SJCRH30 (cell line): ENCODE data around the gene PEPD. TPM values are rescaled to one million over a fixed set of nuclear protein-coding genes. Genes with fewer than 3 reads are reported as not detected.

ENCODE experiments used
- DNase-seq, 2 experiments: peaks; one replicate each; pipeline ENCODE4 v3.0.0-alpha.2; 2015 to 2020
- H3K27ac ChIP-seq: fragments of 250-450 bp; sonication (Bioruptor Pico); 2 replicates; pipeline ENCODE4 v1.5.1; 2020; ENCODE audit warnings: mild to moderate bottlenecking, moderate library complexity
- H3K27me3 ChIP-seq: fragments of 250-450 bp; sonication (Bioruptor Pico); 2 replicates; pipeline ENCODE4 v1.5.1; 2020; ENCODE audit warnings: mild to moderate bottlenecking, moderate library complexity
- H3K36me3 ChIP-seq: fragments of 250-450 bp; sonication (Bioruptor Pico); 2 replicates; pipeline ENCODE4 v1.5.1; 2020; ENCODE audit warnings: mild to moderate bottlenecking, moderate library complexity
- H3K4me1 ChIP-seq: fragments of 250-450 bp; sonication (Bioruptor Pico); 2 replicates; pipeline ENCODE4 v1.5.1; 2020; ENCODE audit warnings: mild to moderate bottlenecking, moderate library complexity
- H3K4me3 ChIP-seq: fragments of 250-450 bp; sonication (Bioruptor Pico); 2 replicates; pipeline ENCODE4 v1.5.1; 2020; ENCODE audit warnings: mild to moderate bottlenecking, moderate library complexity
- H3K9me3 ChIP-seq: fragments of 250-450 bp; sonication (Bioruptor Pico); replicated peaks from 2 replicates; pipeline ENCODE4 v1.5.1; 2020; ENCODE audit warnings: mild to moderate bottlenecking, moderate library complexity
- total RNA-seq: library from RNA; depleted of rRNA; stranded (reverse); fragments of >200 nt; shearing (Covaris generic); gene quantifications from 2 replicates; pipeline ENCODE4 v1.2.3, GENCODE V29; 2014

PEPD gene
- total RNA-seq, 1 experiment from 2014 or later, result 39.5 TPM

DNA sequence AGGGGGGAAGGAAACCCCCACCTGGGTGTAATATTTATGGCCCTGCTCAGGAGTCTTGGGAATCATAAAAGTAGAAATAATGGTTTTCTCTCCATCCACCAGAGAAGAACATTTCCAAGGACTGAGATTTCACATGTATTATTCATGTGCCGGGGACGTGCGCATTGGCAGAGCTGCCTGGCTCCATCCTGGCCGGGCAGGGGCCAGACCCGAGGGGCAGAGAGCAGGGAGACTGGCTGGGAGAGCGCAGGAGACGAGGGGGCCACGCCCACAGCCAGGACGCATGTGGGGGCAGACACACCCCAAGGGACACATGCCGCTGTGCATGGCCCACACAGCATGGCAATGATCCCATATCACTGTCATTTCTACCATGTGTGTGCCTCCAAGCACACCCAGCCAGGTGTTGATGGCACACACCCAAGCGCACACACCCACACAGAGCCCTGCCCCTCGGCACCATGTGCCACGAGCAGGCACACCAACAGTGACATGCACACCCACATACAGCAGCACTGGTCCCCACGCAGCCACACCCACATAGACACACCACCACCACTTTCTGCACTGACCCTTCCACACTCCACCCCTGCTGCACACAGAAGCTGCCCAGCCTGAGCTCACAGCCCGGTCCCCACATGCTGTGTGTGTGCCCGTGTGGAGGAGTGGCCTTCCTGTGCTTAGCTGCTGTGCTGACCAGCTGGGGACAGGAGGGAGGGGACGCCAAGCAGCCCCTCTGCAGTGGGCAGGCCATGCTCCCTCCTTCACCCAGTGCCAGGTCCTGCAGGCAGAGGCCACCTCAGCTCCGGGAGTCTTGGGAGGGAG lies 108.8 kb downstream of the PEPD start:
- peaks cover 8% of the 10 kb centered on the region for H3K4me1 ChIP-seq
- H3K27ac ChIP-seq, result no peak overlapping the region
- no peaks in the 10 kb centered on the region for H3K9me3 ChIP-seq
- H3K4me3 ChIP-seq, result no peak overlapping the region
- no peaks in the 10 kb centered on the region for H3K36me3 ChIP-seq
- no peak for DNase-seq
- no peaks in the 10 kb centered on the region for H3K27me3 ChIP-seq

DNA sequence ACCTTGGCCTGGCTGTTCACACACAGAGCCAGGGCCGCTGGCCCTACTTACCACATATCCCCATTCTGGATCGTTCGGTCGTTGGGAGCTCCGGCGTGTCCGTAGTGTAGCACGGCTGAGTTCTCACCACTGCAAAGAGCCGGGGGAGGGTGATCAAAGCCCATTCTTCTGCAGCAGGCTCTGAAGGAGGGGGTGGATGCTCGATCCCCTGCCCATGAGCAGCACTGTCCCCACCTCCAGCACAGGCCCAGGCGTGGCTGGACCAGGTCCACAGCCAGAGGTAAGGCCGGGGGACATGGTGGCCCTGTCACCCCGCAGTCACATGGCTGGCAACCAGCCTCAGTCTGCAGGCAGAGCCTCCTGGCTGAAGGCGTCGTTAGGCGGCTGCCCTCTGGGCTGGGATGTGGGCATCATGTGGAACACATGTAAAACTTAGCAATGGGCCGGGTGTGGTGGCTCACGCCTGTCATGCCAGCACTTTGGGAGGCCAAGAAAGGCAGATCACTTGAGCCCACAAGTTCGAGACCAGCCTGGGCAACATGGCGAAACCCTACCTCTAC lies 109.9 kb downstream of the PEPD start:
- Histone ChIP-seq H3K27ac (no peak overlapping the region), H3K36me3 (no peaks in the 10 kb centered on the region), H3K27me3 (no peaks in the 10 kb centered on the region), H3K4me1 (peaks cover 4% of the 10 kb centered on the region), H3K9me3 (no peaks in the 10 kb centered on the region), H3K4me3 (no peak overlapping the region)
- no peak for DNase-seq

- Histone ChIP-seq H3K4me1 (no peaks in the 10 kb centered on the region), H3K36me3 (no peaks in the 10 kb centered on the region), H3K9me3 (no peaks in the 10 kb centered on the region), H3K27ac (no peak overlapping the region), H3K27me3 (no peaks in the 10 kb centered on the region), H3K4me3 (no peak overlapping the region)
- peak; percentile 79 to 83 for DNase-seq
Measured at GRCh38 chr19:33410915-33411401, 110.6 kb downstream of the PEPD start.

DNA sequence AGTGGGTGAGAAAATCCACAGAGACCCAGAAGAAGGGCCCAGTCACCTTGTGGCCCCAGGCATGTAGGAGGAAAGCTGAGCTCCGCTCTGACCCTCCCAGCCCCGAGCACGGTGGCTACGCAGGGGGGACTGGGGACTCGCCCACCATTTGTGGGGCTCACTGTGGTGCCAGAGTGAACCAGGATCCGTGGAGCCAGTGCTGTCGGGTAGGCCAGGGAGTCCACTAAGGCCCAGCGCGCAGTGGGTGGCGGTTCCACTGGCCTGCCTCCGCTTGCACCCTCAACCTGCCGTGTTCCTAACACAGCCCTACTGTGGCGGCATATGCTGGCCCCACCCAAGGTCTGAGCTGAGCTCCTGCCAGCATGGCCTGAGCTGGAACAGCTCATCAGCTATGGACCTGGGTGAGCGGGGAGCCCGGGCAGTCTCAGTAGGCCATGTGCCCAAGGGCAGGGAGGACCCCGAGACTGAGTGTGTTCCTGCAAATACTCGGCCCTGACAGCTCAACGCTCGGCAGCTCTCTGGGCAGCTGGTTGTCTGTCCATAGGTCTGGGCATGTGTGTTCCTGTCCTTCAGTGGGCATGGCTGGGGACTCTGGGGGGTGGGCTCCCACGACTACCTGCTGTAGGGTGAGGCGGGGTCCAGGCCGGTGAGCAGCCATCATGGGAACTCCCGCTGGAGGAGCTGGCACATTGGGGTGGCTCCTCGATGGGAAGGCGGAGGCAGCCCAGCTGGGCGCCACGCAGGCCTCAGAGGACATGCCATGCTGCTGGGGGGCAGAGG lies 111.5 kb downstream of the PEPD start:
- no peak for DNase-seq
- no peak overlapping the region for H3K4me3 ChIP-seq
- no peaks in the 10 kb centered on the region for H3K36me3 ChIP-seq
- H3K4me1 ChIP-seq, result no peaks in the 10 kb centered on the region
- no peak overlapping the region for H3K27ac ChIP-seq
- H3K27me3 ChIP-seq, result no peaks in the 10 kb centered on the region
- H3K9me3 ChIP-seq, result no peaks in the 10 kb centered on the region

DNA sequence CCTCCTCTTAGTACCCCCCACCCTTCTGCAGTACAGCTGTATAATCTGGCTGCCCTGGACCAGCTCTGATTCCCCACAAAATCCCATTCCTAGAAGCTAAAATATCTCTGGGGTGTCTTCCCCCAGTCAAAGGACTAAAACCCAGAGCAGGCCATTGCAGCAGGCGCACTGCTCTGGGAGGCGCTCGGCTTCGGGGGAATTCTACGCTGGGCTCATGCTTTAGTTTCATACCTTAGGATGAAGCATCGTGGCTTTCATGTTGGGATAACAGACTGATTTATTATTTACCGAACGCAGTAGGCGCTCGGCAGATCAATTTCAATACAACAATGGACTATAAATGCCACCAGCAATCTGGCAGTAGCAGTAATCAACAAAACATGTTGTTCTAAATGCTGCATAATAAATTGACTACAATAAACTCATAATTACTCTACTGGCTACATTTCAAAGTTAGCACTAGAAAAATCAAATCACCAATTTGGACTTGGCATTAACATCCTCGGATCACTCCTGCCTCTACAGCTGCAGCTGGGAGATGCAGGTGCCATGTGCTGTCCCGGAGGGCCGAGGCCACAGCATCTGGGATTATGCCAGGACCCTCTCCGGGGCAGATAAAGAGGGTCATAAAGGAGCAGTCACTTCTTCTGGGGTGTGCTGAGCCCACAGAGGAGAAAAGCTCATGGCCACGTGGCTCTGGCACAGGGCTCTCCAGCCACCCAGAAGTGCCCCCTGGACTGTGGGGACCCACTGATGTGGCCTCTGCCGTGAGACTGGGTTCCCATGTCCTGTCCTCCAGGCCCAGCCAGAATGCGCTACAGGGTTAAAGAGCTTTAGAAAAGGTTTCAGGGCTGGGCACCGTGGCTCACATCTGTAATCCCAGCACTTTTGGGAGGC lies 112.8 kb downstream of the PEPD start:
- Histone ChIP-seq H3K36me3 (no peaks in the 10 kb centered on the region), H3K9me3 (no peaks in the 10 kb centered on the region), H3K27ac (no peak overlapping the region), H3K4me1 (no peaks in the 10 kb centered on the region), H3K27me3 (no peaks in the 10 kb centered on the region), H3K4me3 (no peak overlapping the region)
- no peak for DNase-seq

GRCh38 chr19:33408116-33408515 lies 113.5 kb downstream of the PEPD start:
- no peak overlapping the region for H3K4me3 ChIP-seq
- H3K27ac ChIP-seq, result no peak overlapping the region
- DNase-seq, result no peak
- no peaks in the 10 kb centered on the region for H3K36me3 ChIP-seq
- no peaks in the 10 kb centered on the region for H3K27me3 ChIP-seq
- H3K4me1 ChIP-seq, result peaks cover 6% of the 10 kb centered on the region; the same call in 1 of the 2 replicates
- H3K9me3 ChIP-seq, result no peaks in the 10 kb centered on the region

DNA sequence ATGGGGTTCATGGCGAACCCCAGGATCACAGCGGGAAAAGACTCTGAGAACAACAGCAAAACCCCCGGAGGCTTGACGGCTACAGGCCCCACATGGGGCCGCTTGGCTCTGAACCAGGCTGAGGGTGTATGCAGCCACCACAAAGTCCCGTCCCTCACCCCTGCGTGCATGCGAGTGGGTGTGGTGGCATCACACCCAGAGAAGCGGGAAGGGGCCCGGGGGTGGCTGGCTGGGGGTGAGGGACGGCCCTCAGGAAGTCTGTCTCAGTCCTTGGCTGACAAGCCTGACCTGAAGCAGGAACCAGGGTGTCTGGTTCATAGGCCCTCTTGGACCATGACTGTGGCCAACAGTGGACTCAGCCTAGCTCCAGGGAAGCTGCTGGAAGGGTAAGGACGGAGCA lies 113.9 kb downstream of the PEPD start:
- DNase-seq, result no peak

DNA sequence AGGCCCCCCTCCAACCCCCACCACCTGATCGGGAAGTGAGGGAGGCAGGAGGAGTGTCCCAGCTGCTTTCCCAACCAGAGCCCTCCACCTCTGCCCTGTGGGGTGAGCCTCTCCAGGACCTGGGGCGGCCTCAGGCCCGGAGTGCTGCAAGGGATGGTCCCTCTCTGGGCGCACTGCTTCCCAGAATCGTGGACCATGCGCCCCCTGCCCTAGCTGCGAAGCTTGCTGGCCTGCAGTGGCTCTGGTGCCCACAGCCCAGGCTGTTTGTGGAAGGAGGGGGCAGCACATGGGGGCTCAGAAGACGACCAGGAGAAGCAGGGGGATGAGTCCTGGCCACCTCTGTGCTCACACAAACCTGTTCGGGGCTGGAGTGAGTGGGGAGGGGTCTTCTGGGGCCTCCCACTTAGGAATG lies 114.4 kb downstream of the PEPD start:
- H3K9me3 ChIP-seq, result no peaks in the 10 kb centered on the region
- H3K4me3 ChIP-seq, result no peak overlapping the region
- H3K27ac ChIP-seq, result no peak overlapping the region
- H3K36me3 ChIP-seq, result no peaks in the 10 kb centered on the region
- no peaks in the 10 kb centered on the region for H3K27me3 ChIP-seq
- peaks cover 9% of the 10 kb centered on the region; the same call in 1 of the 2 replicates for H3K4me1 ChIP-seq
- DNase-seq, result no peak

More for the DNA sequence above, 113.9 kb downstream of the PEPD start:
- no peaks in the 10 kb centered on the region for H3K9me3 ChIP-seq
- no peak overlapping the region for H3K27ac ChIP-seq
- H3K27me3 ChIP-seq, result no peaks in the 10 kb centered on the region
- H3K4me1 ChIP-seq, result peaks cover 9% of the 10 kb centered on the region; the same call in 1 of the 2 replicates
- no peaks in the 10 kb centered on the region for H3K36me3 ChIP-seq
- no peak overlapping the region for H3K4me3 ChIP-seq

- Histone ChIP-seq H3K9me3 (no peaks in the 10 kb centered on the region), H3K4me3 (no peak overlapping the region), H3K4me1 (peaks cover 9% of the 10 kb centered on the region; the same call in 1 of the 2 replicates), H3K36me3 (no peaks in the 10 kb centered on the region), H3K27me3 (no peaks in the 10 kb centered on the region), H3K27ac (no peak overlapping the region)
- DNase-seq, result peak; percentile 73 to 86
Measured at GRCh38 chr19:33406521-33407139, 115.0 kb downstream of the PEPD start.

DNA sequence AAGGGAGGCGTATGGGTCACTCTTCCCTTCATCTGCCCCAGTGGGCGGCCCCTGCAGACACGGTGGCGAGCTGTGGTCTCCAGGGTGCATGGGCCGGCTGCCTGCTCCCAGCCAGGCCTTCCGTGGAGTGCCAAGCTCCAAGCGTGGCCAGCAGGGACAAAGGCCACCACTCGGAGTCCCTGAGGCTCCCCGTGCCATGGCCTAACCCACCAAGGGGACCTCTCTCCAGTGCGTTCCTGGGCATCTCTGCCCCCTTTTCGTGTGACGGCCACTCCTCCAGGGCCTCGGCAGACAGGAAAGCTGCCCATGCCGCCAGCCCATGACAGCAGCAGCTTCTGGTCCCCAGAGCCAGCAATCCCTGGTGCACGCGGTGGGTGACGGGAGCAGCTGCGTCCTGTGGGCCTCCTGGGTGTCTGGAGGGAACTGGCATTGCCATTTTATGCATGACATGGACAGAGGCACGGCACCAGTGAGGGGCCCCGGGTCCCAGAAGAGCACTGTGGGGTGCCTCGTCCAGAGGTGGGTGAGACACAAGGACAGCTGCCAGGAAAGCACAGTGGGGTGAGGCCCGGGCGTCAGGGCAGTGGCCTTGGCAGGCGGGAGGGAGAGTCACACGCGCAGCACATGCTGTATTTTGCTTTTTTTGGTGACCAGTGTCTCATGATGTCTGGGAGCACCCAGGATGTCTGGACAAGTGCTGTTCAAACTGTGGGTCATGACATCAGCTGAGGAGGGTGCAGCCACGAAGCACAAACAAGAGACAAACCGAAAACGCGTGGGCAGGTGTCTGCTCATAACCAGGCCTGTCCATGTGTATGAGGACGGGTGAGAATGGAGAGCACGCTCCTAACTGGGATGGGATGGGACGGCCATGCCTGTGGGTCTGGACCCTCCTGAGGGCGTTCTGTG lies 115.8 kb downstream of the PEPD start:
- Histone ChIP-seq H3K9me3 (no peaks in the 10 kb centered on the region), H3K4me1 (peaks cover 9% of the 10 kb centered on the region; the same call in 1 of the 2 replicates), H3K27ac (no peak overlapping the region), H3K4me3 (no peak overlapping the region), H3K36me3 (no peaks in the 10 kb centered on the region), H3K27me3 (no peaks in the 10 kb centered on the region)
- no peak for DNase-seq

GRCh38 chr19:33405254-33405552 lies 116.4 kb downstream of the PEPD start:
- H3K9me3 ChIP-seq, result no peaks in the 10 kb centered on the region
- DNase-seq, result no peak
- H3K27me3 ChIP-seq, result no peaks in the 10 kb centered on the region
- no peak overlapping the region for H3K27ac ChIP-seq
- H3K36me3 ChIP-seq, result no peaks in the 10 kb centered on the region
- peaks cover 9% of the 10 kb centered on the region; the same call in 1 of the 2 replicates for H3K4me1 ChIP-seq
- H3K4me3 ChIP-seq, result no peak overlapping the region

DNA sequence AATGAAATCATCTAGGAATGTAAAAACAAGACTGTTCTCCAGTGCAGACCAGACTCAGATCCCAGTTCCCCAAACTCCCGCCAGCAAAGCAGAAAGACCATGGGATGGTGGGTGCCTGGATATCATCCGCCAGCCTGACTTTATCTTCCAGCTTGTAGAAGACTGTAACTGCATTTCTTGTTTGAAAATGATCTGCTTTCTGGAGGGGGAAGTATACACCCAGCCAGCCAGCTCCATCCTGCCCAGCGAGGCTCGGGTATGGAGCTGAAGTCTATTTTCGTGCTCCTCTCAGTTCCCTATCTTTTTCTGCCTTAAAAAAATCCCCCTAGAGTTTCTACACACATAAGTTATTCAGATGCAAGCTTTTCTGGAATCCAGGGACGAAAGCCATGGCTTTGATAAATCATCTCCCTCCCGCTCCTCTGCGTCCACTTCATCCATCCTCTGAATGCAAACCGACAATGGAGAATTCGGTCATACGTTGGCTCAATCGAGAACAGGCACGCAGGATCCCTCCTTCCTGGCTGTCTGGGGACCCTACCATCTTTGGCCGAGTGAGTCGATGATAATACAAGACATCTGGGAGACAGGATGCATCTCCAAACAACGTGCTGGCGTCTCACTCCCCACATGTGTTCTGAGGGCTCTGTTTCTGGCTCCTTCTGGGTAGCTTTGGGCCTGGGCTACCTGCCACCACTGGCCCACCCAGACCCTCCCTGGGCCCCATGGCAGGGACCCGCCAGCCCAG lies 116.9 kb downstream of the PEPD start:
- no peak overlapping the region for H3K27ac ChIP-seq
- peaks cover 9% of the 10 kb centered on the region; the same call in 1 of the 2 replicates for H3K4me1 ChIP-seq
- DNase-seq, result no peak
- no peaks in the 10 kb centered on the region for H3K36me3 ChIP-seq
- no peaks in the 10 kb centered on the region for H3K9me3 ChIP-seq
- no peaks in the 10 kb centered on the region for H3K27me3 ChIP-seq
- H3K4me3 ChIP-seq, result no peak overlapping the region

- Histone ChIP-seq H3K36me3 (no peaks in the 10 kb centered on the region), H3K27ac (no peak overlapping the region), H3K9me3 (no peaks in the 10 kb centered on the region), H3K27me3 (no peaks in the 10 kb centered on the region), H3K4me3 (no peak overlapping the region), H3K4me1 (peaks cover 9% of the 10 kb centered on the region; the same call in 1 of the 2 replicates)
- DNase-seq, result no peak
Measured at GRCh38 chr19:33403973-33404304, 117.7 kb downstream of the PEPD start.
